GM19468 (cell line): ENCODE data around the gene MED27.

Experiments
- ATAC-seq: cut with Tn5 transposase; IDR thresholded peaks from one replicate; pipeline ENCODE4 v1.9.1; 2021; ENCODE audit warnings: mild to moderate bottlenecking, moderate library complexity, moderate number of reproducible peaks; ENCODE audit not compliant: unreplicated experiment; ENCODE audit errors: extremely low read depth

Gene MED27

DNA sequence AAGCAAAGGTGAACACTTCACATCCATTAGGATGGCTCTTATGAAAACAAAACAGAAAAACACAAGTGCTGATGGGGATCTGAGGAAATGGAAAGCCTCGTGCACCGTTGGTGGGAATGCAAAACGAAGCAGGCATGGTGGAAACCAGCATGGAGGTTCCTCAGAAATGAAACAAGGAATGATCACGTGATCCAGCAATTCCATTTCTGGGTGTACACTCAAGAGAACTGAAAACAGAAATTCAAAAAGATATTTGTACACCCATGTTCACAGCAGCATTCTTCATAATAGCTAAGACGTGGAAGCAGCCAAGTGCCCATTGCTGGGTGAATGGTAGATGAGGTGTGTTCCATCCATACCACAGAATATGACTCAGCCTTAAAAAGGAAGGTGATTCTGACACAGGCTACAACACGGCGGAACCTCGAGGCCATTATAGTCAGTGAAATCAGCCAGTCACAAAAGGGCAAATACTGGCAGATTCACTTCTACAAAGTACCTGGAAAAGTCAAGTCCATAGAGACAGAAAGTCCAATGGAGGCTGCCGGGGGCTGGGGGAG lies 252.6 kb downstream of the MED27 start:
- no peak for ATAC-seq

DNA sequence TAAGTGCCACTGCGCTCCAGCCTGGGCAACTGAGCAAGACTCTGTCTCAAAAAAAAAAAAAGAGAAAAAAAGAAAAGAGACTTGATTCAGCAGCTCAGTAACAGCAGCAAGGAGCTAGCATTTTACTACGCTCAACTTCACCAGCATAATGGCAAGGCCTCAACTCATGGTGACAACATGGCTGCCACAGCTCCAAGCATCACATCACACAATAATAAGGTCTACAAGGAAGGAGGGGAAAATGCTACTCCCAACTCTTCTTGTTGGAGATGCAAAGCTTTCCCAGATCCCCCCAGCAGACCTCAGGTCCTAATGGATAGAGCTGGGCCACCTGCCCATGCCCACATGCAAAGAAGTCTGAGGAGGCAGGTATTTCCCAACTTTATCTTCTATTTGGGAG lies 253.6 kb downstream of the MED27 start:
- no peak for ATAC-seq

DNA sequence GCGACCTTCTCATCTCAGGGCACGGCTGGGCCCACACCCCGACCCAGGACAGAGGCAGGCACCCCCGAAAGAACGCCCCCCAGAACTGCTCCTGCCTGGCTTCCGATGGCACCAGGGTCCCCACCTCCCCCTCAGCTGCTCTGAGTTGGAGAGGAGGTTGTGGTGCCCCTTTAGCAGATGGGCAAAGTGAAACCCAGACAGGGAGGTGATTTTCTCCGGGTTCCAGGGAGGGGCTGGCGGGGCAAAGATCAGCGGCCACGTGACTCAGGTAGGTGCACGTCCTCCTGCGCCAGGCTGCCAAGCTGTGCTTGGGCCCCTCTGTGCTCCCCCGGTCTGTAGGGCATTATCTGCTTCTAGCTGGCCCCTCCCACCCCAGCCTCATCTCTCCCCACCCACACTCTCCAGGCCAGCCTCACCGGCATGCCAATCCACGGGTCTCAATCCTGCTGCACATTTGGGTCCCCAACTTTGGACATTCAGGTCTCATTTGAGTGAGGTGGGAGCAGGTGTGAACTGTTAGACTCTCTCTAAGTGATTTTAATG lies 254.6 kb downstream of the MED27 start:
- ATAC-seq = no peak

DNA sequence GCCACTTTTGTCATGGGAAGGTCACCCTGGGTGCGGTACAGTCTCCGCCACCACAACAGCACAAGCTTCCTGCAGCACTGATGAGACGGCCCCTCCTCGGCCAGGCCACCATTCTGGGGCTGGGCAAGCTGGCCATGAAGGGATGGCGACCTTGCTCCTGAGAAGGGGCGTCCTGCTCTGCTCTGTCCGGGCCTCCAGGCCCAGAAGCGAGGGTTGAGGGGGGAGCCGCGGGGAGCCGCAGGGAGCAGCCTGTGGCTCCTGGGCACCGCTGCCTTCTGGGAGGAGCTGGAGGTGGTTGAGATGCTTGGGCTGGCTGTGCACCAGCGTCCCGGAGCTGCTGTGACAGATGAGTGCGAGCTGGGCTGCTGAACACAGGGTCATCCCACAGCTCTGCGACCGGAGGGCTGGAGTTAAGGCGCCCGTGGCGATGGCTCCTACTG lies 255.5 kb downstream of the MED27 start:
- no peak for ATAC-seq

DNA sequence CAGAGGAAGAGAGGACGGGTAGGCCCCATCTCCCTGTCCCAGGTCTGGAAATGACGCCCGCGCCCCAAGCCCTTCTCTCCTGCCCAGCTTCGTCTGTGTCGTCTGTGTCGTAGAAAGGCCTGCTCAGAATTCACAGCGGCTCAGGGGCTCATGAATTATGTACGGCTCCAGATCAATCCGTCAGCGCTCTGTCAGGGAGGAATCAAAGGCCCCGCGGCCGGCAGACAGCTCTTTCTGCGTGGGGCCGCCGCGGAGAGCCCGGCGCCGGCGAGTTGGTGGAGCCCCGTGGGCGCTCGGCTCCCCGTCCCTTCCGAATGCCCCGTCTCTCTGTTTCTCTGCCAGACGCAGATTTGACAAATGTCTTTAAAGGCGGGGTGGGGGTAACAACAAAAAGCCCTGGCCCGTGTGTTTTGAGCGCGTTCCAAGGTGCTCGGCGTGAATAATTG lies 255.9 kb downstream of the MED27 start:
- no peak for ATAC-seq

DNA sequence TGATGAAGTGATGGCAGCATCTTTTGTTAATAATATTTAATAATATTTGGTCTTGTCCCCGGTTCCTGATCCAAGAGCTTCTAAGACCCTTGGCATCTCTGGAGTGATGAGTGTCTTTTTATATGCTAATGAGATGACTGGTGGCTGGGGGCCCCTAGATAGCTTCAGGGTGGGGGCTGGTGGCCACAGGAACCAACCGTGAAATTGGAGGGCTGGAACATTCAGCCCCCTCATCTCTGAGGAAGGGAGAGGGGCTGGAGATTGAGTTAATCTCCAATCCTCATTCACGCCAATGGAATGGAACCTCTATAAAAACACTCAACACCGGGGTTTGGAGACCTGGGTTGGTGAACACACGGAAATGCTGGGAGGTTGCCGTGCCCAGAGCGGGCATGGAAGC lies 261.6 kb downstream of the MED27 start:
- no peak for ATAC-seq

DNA sequence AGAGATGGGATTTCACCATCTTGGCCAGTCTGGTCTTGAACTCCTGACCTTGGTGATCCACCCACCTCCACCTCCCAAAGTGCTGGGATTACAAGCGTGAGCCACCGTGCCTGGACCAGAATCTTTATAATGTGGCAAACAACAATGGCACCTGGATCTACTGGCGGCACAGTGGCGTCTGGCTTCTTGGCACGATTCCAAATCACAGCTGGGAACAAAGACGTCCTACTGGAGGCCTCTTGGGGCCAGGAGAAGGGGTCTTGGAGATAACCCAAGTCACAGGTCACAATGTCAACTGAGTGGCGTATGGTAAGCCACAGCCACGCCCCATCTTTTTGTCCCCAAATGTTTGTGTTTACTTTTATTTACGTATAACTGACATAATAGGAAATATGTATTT lies 262.0 kb downstream of the MED27 start:
- no peak for ATAC-seq

DNA sequence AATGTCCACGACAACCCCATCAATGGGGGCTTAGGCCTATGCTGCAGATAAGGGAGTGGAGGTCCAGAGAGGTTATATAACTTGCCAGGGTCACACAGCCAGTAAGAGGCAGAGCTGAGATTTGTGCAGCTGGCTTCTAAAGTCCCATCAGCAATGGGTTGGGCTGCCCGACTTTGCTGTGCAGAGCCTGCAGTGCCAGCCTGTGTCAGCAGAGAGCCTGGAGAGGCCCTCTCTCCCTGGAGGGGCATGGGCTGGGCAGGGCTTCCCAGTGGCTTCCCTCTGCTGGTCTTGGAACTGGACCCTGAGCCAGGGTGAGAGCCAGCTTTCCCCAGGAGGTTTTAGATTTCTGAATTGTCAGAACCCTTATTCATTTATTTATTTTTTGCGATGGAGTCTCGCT lies 262.6 kb downstream of the MED27 start:
- ATAC-seq = no peak

DNA sequence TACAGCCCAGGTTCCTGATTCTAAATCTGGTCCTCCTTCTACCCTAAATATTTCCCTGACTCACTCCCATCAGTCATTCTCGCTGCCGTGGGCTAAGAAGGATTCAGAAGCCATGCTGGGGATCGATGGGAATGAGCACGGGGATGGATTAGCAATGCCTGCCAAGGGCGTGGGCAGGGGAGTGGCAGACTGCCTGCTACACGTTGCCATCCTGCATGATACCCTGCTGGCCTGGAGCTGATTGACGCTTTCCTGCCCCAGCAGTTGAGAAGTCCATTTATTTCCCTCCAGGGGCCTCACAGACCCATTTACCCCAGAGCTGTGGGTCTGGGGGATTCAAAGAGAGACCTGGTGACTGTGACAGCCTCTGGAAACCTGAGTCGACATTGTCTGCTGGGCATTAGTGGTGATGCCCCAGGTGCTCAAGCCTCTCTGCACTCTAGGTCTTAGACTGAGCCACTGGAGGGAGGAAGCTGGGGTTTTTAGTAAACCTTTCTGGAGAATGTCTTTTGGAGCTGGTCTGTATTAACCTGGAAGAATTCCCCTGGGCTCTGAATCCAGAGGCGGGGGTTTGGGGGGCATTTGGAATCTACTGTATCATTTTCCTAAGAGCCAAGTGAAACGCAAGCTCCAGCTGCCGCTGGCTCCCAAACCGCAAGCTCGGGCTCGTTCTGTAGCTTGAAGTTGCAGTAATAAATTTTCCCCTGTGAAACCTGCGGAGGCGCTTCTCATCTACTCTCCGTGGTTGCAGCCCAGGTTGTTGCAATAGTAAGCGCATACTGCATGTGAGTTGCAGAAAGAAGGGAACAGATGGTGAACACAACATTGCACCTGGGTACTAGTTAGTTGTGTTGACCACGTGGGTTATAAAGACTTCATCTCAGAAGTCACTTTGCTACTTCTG lies 263.4 kb downstream of the MED27 start:
- ATAC-seq = no peak

DNA sequence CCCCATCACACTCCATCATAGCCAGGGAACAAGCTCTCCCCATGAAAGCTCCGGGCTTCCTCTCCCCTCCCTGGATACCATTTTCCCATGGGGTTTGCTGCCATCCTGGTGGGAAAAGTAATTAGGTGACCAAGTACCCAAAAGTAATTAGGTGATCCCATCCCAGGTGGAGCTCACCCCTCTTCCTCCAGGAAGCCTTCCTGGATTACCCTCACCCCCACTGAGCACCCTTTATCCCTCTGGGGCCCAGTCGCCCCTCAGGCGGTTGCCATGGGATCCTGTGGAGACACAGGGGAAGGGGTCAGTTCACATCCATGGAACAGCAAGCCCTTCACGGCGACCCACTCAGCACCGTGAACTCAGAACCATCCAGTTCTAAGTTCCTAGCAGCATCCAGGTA lies 265.0 kb downstream of the MED27 start:
- no peak for ATAC-seq

DNA sequence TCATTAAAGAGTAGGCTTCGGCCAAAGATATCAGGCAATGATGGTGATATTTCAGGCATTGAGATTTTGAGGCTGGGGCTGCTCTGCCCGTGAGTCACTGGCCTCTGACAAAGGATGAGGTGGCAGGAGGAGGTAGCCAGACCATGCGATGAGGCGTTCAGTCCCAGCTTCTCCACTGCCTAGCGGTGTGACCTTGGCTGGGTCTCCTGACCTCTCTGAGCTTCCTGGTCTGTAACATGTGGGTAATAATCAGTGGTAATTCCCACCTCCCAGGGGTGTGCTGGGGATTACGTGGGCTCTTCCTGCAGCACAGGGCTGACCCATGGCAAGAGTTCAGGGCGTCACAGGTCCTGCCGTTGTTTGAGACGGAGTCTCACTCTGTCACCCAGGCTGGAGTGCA lies 266.6 kb downstream of the MED27 start:
- ATAC-seq = no peak

DNA sequence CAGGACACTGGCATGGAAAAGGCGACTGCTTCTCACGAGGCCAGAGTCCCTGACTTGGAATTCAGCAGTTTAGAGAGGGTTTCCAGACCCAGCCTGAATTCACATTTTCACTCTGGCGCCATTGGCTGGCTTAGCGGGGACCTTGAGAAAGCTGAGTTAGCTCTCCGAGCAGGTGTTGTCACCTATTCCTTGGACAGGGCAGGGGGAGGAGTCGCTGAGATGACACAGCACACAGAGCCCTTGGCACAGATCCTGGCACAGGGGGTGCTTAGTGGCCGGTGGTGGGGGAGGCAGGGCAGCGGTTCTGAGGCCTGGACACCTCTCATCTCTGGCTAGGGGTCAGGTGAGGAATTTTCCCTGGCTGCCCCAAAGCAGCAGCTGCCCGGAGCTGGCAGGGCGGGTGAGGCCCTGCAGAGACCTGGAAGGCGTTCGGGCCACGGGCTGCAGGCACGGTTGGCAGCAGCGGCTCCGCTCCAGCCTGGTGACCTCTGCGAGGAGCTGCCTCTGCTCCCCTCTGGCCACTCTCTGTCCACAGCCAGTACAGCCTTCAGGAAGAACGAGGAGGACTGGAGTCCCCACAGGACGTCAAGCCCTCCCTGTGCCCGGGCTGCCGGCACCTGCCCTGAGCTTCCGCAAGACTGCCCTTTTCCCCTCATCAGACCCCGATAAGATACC lies 267.4 kb downstream of the MED27 start:
- ATAC-seq = no peak

DNA sequence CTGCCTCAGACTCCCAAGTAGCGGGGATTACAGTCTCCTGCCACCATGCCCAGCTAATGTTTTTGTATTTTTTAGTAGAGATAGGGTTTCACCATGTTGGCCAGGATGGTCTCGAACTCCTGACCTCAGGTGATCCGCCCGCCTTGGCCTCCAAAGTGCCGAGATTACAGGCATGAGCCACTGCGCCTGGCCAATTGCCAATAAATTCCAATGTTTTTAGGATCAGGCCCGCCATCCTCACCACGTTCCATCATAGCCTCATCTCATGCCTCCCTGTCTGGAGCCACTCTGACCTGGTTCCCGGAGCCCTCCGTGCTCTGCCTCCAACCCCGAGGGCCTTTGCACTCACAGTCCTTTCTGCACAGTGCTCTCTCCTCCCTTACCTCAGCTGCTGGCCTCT lies 268.3 kb downstream of the MED27 start:
- no peak for ATAC-seq

DNA sequence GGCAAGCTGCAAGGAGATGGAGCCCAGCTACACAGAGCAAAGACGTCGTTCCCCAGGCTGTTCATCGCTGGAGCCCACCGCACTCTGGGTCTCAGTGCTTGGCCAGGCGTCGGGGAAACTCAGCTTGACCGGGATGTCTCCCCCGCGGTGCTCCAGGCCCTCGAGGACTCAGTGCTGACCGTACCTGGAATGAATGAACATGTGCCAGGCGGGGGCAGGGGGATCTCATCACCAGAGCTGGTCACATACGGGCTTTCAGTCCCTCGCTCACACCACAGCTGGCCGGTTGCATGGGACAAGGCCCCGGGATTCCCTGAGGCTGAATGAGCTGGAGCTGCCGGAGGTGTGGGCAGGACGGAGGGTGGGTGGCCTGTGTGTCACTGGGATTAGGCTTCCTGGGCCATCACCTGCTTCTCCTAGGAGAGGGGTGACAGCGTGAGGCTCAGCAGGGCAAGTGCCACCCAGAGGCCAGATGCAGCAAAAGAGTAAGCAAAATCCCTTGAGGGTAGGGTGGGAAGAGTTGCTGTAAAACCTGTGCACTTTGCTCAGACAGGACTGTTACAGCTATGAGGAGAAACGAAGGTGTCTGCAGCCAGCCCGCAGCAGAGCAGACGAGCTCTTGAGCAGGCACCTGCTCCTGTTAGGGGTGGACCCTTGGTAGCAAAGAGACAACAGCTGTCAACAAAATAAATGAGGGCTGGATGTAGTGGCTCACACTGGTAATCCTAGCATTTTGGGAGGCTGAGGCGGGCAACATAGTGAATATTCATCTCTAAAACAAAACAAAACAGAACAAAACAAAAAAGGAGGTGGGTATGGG lies 269.1 kb downstream of the MED27 start:
- ATAC-seq = no peak
